AG04449 (cell line): ENCODE data around the gene LIMCH1.
"Not testable (repeated sequence)": the region's sequence is repeated elsewhere in the genome, so short reads cannot be mapped to it uniquely, and the experiment has no call there.

ENCODE experiments used
- CTCF ChIA-PET: fragments of 350-600 bp; formaldehyde crosslinking; extraction: SDS; loops from one replicate; lab custom pipeline; 2021; ENCODE audit warnings: antibody characterized with exemption; lab: Yijun Ruan, JAX
- POLR2A ChIA-PET: fragments of 400-600, 350-600 bp; formaldehyde crosslinking; extraction: SDS; loops from one replicate; lab custom pipeline; 2020; ENCODE audit warnings: antibody characterized with exemption, inconsistent platforms; lab: Yijun Ruan, JAX
- DNase-seq: peaks from one replicate; pipeline ENCODE4 v3.0.0-alpha.2; 2010; ENCODE audit warnings: low read depth, low spot score
- H3K4me3 ChIP-seq: 2 replicates; pipeline ENCODE4 v1.5.1; 2011; ENCODE audit warnings: low read depth, mild to moderate bottlenecking, control low read depth, low read length
- TF ChIP-seq, protein P1 (sequence below): IDR thresholded peaks from one replicate; pipeline ENCODE4 v1.5.1; 2011; ENCODE audit warnings: mild to moderate bottlenecking, moderate library complexity, low read length, control low read depth, inconsistent platforms; ENCODE audit not compliant: insufficient read depth; ENCODE audit errors: missing control alignments

Gene LIMCH1, protein sequence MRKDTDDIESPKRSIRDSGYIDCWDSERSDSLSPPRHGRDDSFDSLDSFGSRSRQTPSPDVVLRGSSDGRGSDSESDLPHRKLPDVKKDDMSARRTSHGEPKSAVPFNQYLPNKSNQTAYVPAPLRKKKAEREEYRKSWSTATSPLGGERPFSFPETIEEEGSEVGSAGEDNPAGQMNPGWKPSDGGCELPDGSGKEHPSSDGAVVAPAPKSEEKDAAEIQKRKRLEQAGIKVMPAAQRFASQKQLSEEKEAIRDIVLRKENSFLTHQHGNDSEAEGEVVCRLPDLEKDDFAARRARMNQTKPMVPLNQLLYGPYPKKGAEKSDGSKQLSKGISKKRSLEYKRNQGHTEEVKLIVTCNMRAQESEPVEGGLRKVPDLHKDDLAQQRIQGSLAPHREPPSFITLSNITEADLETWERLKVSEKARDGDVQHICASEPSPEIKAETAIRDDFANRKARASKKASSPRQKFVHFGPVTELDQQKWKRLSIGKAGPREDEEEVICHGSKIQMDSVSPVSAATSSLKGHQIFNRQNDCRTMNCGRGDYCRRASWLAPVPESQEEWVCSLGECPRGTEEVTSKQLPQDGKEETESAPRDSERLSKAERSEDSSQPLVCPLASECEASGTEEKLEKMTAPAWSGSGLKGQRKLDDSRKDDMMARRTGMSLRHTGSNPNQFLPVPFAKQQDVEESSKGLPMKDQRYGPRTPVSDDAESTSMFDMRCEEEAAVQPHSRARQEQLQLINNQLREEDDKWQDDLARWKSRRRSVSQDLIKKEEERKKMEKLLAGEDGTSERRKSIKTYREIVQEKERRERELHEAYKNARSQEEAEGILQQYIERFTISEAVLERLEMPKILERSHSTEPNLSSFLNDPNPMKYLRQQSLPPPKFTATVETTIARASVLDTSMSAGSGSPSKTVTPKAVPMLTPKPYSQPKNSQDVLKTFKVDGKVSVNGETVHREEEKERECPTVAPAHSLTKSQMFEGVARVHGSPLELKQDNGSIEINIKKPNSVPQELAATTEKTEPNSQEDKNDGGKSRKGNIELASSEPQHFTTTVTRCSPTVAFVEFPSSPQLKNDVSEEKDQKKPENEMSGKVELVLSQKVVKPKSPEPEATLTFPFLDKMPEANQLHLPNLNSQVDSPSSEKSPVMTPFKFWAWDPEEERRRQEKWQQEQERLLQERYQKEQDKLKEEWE (N-terminal part only)

DNA sequence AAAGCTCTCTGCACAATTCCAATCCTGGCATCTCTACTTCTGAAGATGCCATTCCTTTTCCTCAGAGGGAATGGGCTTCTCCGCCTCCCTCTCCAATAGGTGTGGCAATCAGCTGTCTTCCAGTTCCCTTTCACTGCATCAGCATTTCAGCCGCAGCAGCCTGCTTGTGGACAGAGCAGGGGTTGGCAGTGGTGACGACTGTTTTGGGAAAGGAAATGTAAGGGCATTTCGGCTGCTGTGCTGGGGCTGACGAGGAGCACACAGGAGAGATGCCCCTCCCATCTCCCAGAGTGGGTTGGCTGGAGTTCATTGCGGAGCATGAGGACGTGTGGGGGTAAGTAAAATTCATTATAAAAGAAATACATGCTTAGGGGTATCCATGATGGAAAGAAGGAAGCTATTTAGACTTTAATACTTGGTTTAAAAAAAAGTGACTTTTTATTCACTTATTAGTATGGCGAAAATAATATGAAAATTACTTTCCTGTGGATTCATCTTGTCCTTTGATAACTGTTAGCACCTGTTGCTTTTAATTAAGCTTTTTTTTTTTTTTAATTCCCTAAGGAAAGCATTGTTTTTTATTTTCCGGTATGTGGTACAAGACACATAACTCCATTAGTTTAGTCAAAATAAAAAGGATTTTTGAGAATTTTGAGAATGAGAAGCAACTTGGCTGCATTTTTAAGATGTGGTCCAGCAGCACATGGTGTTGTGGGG lies at the start of gene LIMCH1:
LIMCH1 (plus strand) TSS at position 141 of the 717 bp plus-strand sequence. CDS start 67,839 bp downstream, outside the sequence.
- no peak within 1 kb of the TSS for H3K4me3 ChIP-seq
- TF ChIP-seq, protein P1, sequence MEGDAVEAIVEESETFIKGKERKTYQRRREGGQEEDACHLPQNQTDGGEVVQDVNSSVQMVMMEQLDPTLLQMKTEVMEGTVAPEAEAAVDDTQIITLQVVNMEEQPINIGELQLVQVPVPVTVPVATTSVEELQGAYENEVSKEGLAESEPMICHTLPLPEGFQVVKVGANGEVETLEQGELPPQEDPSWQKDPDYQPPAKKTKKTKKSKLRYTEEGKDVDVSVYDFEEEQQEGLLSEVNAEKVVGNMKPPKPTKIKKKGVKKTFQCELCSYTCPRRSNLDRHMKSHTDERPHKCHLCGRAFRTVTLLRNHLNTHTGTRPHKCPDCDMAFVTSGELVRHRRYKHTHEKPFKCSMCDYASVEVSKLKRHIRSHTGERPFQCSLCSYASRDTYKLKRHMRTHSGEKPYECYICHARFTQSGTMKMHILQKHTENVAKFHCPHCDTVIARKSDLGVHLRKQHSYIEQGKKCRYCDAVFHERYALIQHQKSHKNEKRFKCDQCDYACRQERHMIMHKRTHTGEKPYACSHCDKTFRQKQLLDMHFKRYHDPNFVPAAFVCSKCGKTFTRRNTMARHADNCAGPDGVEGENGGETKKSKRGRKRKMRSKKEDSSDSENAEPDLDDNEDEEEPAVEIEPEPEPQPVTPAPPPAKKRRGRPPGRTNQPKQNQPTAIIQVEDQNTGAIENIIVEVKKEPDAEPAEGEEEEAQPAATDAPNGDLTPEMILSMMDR, result no peak
- ChIA-PET CTCF (no interaction called here), POLR2A (no interaction called here)
- DNase-seq, result no peak

DNA sequence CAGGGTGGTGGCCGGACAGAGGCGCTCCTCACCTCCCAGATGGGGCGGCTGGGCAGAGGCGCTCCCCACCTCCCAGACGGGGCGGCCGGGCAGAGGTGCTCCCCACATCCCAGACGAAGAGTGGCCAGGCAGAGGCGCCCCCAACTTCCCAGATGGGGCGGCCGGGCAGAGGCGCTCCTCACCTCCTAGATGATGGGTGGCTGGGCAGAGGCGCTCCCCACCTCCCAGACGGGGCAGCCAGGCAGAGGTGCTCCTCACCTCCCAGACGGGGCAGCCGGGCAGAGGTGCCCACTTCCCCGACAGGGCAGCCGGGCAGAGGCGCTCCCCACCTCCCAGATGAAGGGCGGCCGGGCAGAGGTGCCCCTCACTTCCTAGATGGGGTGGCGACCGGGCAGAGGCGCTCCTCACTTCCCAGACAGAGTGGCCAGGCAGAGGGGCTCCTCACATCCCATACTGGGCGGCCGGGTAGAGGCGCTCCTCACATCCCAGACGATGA lies 46.8 kb upstream of the LIMCH1 start:
- DNase-seq, POLR2A ChIA-PET, CTCF ChIA-PET, H3K4me3 ChIP-seq: not testable (repeated sequence)

DNA sequence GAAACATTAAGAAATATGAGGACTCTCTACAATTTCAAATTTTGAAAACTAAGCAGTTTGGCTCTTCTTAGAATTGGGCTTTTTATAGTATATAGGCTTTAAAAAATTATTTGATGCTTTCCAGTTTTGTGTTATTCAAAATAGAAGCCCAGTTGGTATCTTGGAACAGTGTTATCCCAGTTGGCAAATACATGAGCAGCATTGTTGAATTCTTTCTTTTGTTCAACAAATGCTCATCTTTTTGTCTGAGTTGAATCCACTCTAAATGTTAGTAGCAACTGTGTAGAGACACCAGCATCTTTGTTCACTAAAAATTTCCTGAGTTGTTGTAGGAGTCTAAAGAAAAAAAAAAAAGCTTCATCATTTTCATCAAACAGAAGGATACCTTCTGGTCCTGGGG lies 41.0 kb upstream of the LIMCH1 start:
- no peak for DNase-seq
- no peak overlapping the region for H3K4me3 ChIP-seq
- TF ChIP-seq, protein P1, result no peak
- ChIA-PET POLR2A (no interaction called here), CTCF (interaction anchor here (1.3 kb wide), 1 partner anchor 165 kb away, joined by 3 read pairs; no protein-coding TSS in a partner anchor)

DNA sequence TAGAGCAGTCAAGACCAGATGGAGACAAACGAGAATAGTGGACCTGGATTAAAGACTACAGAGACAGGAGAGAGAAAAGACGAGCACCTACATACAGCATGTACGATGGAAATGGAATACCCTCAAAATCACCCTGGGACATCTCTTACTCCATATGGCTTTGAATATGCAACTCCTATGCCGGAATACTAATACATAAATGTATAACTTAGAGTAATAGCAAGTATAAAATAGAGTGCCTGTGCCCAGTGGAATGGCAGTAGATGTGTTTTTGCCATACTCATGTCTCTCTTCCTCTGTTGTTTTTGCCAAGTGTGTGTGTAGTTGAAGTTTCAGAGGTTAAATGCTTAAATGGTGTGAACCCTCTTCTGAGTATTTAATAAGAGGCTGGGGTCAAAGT lies 39.8 kb upstream of the LIMCH1 start:
- TF ChIP-seq, protein P1, result no peak
- no peak overlapping the region for H3K4me3 ChIP-seq
- ChIA-PET POLR2A (no interaction called here), CTCF (interaction anchor here (1.3 kb wide), 1 partner anchor 164 kb away, joined by 3 read pairs; no protein-coding TSS in a partner anchor)
- no peak for DNase-seq

DNA sequence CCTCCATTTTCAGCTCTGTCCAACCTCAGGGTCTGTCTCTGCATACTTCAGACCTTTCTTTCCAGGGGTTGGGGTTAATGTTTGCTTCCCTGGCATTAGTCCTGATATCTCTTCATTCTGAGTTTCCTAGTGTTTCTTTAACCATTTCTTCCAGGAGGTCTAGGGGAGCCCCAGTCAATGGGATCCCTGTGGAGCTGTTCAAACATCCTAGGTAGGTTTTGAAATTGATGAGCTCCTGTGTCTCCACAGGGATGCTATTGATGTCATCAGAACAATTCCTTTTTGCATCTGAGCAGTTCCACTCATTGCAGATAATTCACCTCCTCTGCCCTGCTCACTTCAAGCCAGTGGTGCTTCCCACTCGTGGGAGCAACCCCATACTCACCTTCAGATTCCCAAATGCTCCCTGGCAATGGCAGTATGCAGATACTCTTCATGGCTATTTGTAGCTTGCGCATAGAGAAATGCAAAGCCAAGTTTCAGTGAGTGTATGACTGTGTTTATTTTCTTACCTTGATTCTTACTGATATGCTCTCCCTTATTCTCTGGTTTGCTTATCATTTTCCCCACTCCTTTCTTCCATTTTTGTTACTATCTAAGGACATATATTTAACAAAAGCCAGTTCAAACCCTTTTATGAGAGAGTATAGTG lies 33.7 kb upstream of the LIMCH1 start:
- no peak overlapping the region for H3K4me3 ChIP-seq
- TF ChIP-seq, protein P1, result no peak
- CTCF ChIA-PET, result no interaction called here
- POLR2A ChIA-PET, result no interaction called here
- DNase-seq, result no peak
